GM21723 (cell line): ENCODE measurements around the gene ADCY6.

Source experiments
- ATAC-seq: cut with Tn5 transposase; IDR thresholded peaks from one replicate; pipeline ENCODE4 v1.9.1; 2021; ENCODE audit warnings: mild to moderate bottlenecking, moderate library complexity; ENCODE audit not compliant: unreplicated experiment

ADCY6 gene

DNA sequence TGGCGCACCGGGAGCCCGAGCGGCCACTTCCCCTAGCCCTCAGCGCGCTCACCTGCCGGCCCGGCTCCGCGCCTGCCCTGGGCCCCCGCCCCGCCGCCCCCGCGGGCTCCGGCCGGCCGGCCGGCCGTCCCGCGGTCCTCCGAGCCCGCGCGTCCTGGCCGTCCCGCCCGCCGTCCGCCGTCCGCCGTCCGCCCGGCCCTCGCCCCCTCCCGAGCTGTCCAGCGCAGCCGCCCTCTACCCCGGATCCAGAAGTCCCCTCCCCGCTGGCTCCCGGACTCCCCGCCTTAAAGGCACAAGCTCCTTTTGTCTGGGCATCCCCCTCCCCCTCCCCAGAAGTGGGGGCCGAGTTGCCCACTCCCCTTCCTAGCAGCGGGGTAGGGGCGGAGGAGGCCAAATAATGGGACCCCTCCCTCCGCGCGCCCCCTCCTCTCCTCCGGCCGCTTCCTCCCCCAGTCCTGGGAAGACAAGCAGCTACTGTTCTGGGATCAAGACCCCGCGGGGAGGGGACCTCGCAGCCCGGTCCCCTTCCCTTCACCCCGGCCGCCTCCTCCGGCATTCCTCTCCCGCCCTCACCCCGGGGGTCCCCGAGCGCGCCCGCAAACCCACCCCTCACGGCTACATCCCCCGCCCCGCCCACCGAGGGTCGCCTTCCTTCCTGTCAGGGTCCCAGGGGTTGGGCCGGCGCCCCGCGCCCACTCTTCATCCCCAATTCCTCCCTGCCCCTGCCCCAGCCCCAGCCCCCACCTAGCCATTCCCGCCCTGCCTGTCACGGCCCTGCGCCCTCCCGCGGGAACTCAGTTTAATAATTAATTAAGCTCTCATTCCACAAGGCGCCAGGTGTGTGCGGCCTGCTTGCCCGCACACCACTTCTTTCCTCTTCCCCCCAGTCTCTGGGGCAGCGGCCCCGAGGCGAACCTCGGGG is at the start of gene ADCY6:
TSS of gene ADCY6 (minus strand) at position 236 of the 922 bp plus-strand sequence. CDS start 5,655 bp downstream, outside the sequence.
- no peak for ATAC-seq

DNA sequence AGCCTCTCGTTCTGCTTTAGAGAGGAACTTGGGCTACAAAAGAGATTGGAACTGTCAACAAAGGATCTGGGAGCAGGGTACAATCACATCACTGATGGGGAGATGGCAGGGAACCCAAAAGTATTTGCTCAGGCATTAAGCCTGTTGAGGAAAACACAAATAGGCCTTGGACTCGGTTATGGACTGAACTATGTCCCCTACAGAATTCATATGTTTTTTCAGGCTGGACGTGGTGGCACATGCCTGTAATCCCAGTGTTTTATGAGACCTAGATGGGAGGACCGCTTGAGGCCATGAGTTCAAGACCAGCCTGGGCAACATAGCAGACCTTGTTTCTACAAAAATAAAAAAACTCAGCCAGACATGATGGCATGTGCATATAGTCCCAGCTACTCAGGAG is 49.2 kb upstream of the ADCY6 start:
- ATAC-seq: no peak

DNA sequence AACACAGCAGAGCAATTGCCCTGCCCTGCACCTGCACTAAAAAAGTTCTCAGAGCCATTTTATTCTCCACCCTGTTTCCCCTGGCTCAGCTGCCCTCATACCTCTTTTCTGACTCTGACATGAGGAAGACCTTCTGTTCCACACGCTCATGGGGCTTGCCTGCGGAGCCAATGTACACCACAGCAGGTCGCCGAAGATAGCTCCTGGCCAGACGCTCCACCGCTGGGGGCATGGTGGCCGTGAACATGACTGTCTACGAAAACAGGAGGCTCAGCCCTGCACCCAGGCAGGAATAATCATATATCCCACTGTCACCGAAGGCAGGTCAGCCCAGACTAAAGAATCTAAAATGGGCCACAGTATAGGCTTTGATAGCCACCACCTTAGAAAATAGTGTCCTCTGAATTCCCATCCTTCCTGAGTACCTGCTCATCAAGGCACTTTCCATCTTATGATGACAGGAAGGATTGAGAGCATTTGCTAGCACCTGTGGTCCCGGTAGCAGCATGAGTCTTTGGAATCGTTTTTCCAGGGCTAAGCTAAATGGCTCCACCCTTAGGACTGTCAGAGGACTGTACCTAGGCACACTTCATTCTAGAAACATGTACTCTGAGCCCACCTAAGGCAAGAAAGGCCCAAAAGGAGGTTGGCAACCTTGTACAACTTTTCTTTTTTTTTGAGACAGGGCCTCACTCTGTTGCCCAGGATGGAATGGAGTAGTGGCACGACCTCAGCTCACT is 43.6 kb upstream of the ADCY6 start:
- no peak for ATAC-seq

DNA sequence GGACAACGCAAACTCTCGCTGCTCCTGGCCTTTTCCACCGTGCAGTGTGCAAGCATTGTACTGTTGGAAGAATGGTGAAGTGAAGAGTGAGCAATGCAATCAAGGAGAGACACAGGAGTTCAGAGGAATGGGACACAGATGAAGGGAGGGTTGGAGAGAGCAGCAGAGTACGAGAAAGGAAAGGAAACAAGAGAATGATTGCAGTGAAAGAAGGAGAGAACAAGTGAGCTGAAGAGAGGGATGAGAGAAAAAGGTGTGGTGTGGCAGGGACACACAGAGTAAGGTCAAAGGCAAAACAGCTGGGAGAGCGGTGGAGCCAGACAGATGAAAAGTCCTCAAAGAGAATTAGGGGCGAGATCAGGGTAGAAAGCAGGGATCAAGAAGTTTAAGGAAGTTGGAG is 42.4 kb upstream of the ADCY6 start:
- no peak for ATAC-seq

DNA sequence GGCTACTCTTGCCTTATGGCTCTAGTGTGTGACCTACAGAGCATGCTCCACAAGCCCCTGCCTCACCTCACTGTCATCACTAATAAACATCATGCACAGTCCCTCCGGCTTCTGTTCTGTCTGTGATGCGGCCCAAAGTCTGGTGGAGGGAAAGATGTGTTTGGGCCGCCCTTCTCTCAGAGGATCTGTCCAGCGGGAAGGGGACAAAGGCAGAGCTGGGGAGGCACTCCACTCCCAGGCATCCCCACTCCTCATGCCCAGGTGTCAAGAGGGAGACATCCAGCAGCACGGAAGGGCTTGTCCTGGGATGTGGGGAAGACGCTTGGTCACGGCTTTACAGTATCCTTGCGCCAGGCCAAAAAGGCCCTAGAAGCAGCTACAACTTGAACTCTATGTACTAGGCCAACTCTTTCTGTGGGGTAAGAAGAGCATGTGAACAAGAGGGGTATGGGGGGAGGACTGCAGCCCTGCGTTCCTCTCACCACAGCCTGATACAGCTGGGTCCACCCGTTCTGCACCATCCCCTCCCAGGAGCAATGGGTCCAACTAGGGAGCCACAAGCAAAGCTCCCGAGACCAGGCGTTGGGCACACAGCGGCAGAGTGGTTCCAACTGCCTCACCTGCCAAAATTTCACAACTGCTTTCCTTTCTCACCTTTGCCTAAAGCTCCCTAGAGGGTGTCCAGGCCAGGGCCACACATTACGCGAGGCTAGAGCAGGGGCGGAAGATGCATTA is 40.1 kb upstream of the ADCY6 start:
- ATAC-seq: no peak

DNA sequence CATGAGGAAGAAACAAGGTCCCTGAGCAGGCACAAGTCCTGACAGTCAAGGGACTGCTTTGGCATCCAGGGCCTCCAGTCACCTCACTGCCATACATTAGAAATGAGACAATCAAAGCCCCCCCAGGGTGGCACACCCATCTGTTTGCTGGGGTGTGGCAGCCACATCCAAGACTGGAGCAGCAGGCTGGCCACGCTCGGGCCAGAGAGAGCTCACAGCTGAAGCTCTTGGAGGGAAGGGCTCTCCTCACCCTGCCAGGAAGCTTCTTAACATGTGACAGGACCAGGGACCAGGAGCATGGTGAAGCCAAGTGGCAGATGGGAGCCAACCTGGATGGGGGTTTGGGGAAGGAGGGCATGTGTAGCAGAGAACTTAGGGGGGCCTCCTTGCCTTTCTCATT is 39.4 kb upstream of the ADCY6 start:
- ATAC-seq: no peak

DNA sequence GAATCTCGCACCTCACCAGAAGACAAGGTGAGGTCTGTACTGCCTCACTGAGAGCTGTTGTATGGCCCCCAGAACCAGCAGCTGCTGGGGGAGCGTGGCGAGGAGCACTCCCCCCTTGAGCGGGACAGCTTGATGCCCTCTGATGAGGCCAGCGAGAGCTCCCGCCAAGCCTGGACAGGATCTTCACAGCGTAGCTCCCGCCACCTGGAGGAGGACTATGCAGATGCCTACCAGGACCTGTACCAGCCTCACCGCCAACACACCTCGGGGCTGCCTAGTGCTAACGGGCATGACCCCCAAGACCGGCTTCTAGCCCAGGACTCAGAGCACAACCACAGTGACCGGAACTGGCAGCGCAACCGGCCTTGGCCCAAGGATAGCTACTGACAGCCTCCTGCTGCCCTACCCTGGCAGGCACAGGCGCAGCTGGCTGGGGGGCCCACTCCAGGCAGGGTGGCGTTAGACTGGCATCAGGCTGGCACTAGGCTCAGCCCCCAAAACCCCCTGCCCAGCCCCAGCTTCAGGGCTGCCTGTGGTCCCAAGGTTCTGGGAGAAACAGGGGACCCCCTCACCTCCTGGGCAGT is 38.7 kb upstream of the ADCY6 start:
- ATAC-seq: no peak

DNA sequence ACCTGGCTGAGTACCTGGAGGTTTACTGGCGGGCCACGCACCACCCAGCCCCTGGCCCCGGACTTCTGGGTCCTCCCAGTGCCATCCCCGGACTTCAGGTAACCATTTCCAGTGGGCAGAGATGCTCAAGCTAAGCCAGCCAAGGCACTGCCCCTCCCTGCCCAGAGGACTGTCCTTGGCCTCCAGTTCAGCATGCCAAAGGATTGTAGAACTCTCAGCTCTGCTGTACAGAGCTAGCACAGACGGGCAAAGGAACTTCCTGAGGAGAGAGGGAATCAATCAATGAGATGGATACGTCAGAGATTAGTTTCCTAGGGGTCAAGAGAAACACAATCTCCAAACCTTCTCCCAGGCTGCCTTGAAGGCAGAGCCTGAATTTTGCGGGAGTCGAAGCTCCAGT is 38.1 kb upstream of the ADCY6 start:
- no peak for ATAC-seq

DNA sequence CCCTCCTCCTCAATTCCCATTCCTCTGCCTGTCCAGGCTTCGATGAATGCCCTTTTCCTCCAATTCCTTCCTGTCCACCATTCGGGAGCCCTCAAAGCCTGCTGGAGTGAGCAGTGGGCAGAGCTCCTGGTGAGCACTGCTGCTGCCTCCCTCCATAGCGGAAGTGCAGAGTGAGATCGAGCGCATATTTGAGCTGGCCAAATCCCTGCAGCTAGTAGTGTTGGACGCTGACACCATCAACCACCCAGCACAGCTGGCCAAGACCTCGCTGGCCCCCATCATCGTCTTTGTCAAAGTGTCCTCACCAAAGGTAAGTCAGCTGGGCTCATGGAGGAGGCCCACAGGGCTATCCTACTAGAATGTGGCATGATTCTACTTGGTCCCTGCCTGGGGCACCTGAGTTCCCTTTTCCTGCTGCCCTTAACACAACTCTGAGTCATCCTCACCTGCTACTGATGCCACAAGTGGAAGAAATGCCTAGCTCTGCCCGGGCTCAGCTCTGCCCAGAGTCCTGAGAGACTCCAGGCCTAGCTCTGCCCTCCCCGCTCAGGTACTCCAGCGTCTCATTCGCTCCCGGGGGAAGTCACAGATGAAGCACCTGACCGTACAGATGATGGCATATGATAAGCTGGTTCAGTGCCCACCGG is 37.4 kb upstream of the ADCY6 start:
- no peak for ATAC-seq

DNA sequence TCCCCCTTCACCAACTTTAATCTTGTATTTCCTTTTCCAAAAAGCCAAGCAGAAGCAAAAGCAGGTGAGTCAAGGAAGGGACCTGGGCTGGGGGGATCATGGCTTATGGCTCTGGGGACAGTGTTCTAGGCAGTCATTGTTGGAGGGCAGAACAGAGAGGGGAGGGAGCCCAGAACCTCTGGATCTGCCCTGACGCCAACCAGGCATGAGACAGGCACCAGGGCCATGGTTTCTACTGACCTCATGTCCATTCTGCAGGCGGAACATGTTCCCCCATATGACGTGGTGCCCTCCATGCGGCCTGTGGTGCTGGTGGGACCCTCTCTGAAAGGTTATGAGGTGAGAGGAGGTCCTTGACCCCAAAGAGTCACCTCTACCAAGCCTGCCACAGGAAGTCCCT is 36.0 kb upstream of the ADCY6 start:
- no peak for ATAC-seq

DNA sequence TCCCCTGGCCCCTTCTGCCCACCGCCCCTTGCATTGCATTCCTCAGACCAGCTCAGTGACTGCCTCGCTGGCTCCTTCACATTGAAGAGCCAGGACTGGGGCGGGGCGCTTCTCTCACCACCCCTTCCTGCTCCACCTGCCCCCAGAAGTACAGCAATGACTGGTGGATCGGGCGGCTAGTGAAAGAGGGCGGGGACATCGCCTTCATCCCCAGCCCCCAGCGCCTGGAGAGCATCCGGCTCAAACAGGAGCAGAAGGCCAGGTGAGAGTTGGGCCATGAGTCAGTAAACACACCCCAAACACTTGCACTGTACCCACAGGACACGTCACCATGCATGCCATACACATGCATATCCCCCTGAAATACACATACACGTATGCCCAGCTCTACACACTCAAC is 35.2 kb upstream of the ADCY6 start:
- ATAC-seq: no peak

DNA sequence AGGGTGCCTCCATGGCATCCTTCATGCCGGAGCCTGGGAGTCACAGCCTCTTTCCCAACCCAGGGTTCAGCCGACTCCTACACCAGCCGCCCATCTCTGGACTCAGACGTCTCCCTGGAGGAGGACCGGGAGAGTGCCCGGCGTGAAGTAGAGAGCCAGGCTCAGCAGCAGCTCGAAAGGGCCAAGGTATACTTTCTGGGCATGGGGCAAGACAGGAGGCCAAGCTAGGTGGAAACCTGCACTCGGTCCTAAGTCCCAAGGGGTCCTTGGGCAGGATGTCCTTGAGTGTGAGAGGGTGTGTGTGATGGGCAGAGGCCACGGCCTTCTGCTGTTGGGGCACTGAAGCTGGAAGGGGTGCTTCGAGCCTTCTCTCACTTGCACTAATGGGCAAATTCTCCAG is 34.4 kb upstream of the ADCY6 start:
- ATAC-seq: no peak

DNA sequence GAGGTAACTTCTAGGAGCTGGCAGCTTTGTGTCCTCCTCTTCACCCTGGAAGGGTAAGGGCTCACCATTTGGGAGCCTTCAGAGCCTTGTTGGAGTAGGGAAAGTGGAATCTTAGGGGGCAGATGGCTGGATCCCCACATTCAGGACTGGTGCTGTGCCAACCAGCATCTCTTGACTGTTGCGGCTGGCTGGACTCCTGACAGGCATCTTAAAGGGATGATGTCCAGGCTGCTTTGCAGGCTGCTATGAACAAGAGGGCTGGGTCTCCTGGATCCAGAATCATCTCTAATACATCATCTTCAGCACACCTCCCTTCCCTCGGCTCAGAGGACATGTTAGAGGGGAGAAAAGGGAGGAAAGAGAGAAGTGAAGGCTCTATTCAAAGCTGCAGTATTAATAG is 33.8 kb upstream of the ADCY6 start:
- ATAC-seq: no peak

DNA sequence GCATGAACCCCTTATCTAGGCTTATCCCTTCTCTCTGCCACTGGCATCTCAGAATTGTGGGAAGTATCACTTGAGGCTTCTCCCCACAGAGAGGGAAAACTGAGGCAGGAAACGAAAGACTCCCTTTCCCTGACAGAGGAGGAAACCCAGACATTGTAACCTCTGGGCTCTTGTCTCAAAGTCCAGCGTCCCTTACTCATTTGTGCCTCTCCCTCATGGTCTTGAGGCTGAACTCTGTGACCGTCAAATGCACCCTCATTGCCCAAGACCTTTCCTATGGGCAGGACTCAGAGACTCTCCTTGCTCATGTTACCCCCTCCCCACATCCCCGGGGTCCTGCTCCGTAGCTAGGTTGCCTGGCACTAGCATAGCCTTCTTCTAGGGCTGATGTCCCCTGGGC is 33.2 kb upstream of the ADCY6 start:
- ATAC-seq: no peak

DNA sequence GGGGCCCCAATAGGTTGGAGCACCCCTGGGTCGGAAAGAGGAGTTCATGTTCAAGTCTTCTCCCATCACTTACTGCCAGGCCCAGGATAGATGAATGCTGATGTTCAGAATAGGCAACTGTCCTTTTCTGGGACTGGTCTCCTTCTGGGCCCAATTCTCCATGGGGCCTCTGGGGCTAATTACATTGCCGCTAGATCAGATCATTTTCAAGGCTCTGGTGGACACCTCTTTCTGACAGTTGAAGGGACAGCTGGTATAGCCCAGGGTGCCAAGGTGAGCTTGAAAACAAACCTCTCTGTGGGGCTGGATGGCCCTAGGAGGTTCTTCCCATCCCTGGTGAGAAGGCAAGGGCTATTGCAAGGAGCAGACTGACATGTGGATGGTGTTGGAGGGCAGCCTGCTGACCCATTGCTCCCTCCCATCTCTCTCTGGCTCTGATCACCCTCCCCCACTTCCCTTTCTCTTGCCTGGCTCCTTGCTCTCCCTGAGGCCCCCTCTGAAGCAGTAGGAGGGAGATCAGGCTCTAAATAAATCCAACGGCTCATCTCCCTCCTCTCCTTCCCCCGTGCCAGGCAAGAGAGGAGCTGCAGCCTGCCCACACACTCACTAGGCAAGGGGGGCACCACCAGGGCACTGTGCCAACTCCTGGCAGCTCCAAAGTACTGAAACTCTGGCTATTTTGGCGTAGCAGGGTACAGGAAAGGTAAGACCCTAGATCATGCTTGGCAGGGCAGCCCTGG is 31.3 kb upstream of the ADCY6 start:
- ATAC-seq: no peak

DNA sequence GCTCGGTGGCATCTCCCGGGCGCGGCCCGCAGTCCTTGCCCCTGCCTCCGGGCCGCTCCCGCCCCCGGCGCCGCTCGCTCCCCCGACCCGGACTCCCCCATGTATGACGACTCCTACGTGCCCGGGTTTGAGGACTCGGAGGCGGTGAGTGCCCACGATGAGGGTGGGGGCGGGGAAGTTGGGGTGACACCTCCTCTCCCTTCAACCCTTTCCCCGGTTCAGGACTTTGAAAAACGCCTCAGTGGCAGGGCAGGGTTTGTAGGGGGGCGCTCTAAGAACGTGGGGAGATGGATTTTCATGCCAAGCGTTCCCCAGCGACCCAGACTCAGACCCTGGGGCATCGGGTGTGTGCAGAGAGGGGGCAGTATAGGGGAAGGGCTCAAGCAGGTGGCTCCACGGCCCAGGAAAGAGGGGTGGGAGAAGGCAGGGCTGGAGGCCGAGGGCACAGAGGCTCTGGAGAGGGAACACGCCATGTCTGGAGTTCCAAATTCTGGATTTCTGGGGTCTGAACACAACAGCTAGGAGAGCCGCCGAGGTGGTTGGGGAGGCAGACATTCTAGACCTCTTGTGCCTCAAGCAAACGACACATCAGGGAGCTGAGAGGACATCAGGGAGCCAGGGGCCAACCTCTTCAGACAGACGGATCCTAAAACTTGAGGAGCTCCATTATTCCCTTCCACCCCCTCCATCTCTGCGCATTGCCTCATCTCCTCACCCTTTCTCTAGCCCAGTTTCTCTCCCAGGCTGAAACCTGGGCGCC is 30.1 kb upstream of the ADCY6 start:
- no peak for ATAC-seq

DNA sequence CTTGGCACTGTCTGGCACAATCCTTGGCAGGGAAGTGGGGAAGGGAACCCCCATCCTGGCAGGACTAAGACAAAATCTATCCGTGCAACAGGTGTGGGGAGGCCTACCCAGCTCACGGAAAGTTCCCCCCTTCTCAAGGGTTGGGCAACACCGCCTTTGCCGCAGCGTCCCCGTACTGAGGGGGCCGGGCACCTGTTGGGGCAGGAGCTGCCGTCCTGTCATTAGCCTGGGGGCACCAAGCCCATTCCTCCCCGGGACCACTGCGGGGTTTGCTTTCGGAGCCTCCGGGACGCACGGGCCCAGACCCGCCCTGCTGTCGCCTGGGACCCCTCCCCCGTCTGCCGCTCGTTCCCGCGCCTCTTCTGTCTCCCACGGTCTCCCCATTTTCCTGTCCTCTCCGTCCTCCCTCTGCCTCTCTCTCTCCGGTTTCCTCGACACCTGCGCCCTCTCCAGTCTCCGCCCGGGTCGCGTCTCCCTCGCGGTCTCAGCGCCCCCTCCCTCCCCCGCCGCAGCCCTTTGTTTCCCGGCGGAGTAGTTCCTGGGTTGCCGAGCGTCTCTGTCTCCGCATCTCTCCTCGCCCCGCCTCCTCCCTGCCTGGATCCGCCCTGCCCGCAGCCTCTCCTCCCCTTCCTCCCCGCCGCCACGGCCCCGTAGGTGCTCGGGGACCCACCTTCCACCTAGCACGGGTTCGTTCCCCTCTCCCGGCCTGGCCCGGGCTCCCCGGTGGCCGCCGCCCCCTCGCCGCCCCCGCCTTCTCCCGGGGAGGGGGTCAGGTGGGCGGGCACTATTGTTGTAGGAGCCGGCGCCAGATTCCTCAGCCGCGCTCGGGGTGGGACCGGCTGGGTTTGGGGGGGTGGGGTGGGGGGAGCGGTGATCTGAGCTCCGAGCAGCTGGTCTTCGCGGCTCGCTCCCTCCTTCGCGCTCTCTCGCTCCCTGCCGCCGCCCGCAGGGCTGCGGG is 29.3 kb upstream of the ADCY6 start, which contains the start of gene CACNB3:
TSS of gene CACNB3 (plus strand) at position 624 of the 958 bp plus-strand sequence. CDS start 434 bp downstream, outside the sequence.
- ATAC-seq: no peak
